PC-3 (cell line): ENCODE results near the gene RPLP2.

Experiments used
- CTCF ChIP-seq: fragments of 300-600 bp; sonication (generic); conservative IDR thresholded peaks from 2 replicates; pipeline ENCODE4 v1.5.1; 2017; ENCODE audit warnings: antibody characterized with exemption, low read depth, mild to moderate bottlenecking, low read length
- EZH2 ChIP-seq: fragments of 300-600 bp; sonication (generic); IDR thresholded peaks from one replicate; pipeline ENCODE4 v1.6.1; 2017; ENCODE audit warnings: antibody characterized with exemption, mild to moderate bottlenecking, low read length; ENCODE audit not compliant: unreplicated experiment
- EZH2phosphoT487 ChIP-seq: fragments of 300-600 bp; sonication (generic); IDR thresholded peaks from 2 replicates; pipeline ENCODE4 v1.6.1; 2018; ENCODE audit warnings: mild to moderate bottlenecking, antibody characterized with exemption, low read length, borderline replicate concordance

GRCh38 chr11:788009-788640, 21.6 kb upstream of the RPLP2 start:
- no peak for TF ChIP-seq EZH2
- no peak for TF ChIP-seq CTCF
- TF ChIP-seq EZH2phosphoT487 = no peak
